Measurements from ENCODE around the gene SLC12A6. TPM values are rescaled to one million over a fixed set of nuclear protein-coding genes. Genes with fewer than 3 reads are reported as not detected.

SLC12A6 gene
- total RNA-seq, 1 experiment from 2014 or later: 19.5 TPM

- TF ChIP-seq TCF7L2 (IDR thresholded peaks at IDR 0.05; ENCODE audit: low read depth, low read length): no peak
- TF ChIP-seq CTCF (IDR thresholded peaks at IDR 0.05): no peak
- no peak for TF ChIP-seq REST (IDR thresholded peaks at IDR 0.05; ENCODE audit: insufficient read depth in 1 of 2, low read depth in 2 of 2, low read length in 1 of 2)
- no peak for TF ChIP-seq SIN3A (IDR thresholded peaks at IDR 0.05; ENCODE audit: borderline replicate concordance, insufficient read depth, low read depth, low read length)
- no peak for TF ChIP-seq POLR2AphosphoS5 (IDR thresholded peaks at IDR 0.05; ENCODE audit: low read depth, low read length)
- intact Hi-C loops (cut with micrococcal nuclease; ENCODE audit: unreplicated experiment) (no loop called here), in situ Hi-C loops (cut with HindIII; ENCODE audit: low pct_unique_long_range_greater_than_20kb, low sequenced_read_pairs) (no loop called here)
- ATAC-seq (no peak), DNase-seq (ENCODE audit: low read depth, low spot score) (no peak)
- H3K27ac ChIP-seq (ENCODE audit: low read length): no peak overlapping the region
- ChIA-PET CTCF (no interaction called here), POLR2A (no interaction called here)
- no peaks in the 10 kb centered on the region for H3K27me3 ChIP-seq (ENCODE audit: control insufficient read depth, insufficient read depth, low read length)
- no peaks in the 10 kb centered on the region for H3K4me1 ChIP-seq (ENCODE audit: control insufficient read depth, insufficient read depth, low read length)
- BruUV-seq (replicated peaks): no TSS peak
- H3K9me3 ChIP-seq (ENCODE audit: control insufficient read depth, insufficient read depth, low read depth, low read length): no peaks in the 10 kb centered on the region
- no peak overlapping the region for H3K4me3 ChIP-seq (ENCODE audit: low read depth in 2 of 2, low read length in 2 of 2)
- no peaks in the 10 kb centered on the region for H3K36me3 ChIP-seq (ENCODE audit: control insufficient read depth, insufficient read depth, low read length)
Measured at GRCh38 chr15:34373951-34374350, 36.4 kb upstream of the SLC12A6 start.

DNA sequence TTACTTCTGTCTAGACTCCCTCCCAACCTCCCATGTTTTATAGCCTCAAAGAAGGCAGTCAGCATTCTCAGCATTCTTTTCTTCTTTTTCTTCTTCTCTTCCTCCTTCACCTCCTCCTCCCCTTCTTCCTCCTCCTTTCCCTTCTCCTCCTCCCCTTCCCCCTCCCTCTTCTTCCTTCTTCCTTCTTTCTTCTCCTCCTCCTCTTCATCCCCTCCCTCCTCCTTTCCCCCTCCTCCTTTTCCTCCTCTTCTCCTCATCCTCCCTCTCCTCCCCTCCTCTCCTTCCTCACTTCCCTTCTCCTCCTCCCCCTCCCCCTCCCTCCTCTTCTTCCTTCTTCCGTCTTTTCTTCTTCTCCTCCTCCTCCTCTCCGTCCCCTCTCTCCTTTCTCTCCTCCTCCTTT, 33.1 kb upstream of the SLC12A6 start:
- BruUV-seq (replicated peaks): no TSS peak
- H3K27ac ChIP-seq (ENCODE audit: low read length): no peak overlapping the region
- H3K9me3 ChIP-seq (ENCODE audit: control insufficient read depth, insufficient read depth, low read depth, low read length): no peaks in the 10 kb centered on the region
- DNase-seq (ENCODE audit: low read depth, low spot score): no peak
- H3K4me3 ChIP-seq (ENCODE audit: low read depth in 2 of 2, low read length in 2 of 2): no peak overlapping the region
- CTCF ChIA-PET: no interaction called here
- POLR2A ChIA-PET: no interaction called here
- H3K4me1 ChIP-seq (ENCODE audit: control insufficient read depth, insufficient read depth, low read length): peaks cover 7% of the 10 kb centered on the region; the same call in 1 of the 2 replicates
- in situ Hi-C loops (cut with HindIII; ENCODE audit: low pct_unique_long_range_greater_than_20kb, low sequenced_read_pairs) (no loop called here), intact Hi-C loops (cut with micrococcal nuclease; ENCODE audit: unreplicated experiment) (no loop called here)
- H3K27me3 ChIP-seq (ENCODE audit: control insufficient read depth, insufficient read depth, low read length): no peaks in the 10 kb centered on the region
- TF ChIP-seq CTCF (IDR thresholded peaks at IDR 0.05) (no peak), REST (IDR thresholded peaks at IDR 0.05; ENCODE audit: insufficient read depth in 1 of 2, low read depth in 2 of 2, low read length in 1 of 2) (no peak), POLR2AphosphoS5 (IDR thresholded peaks at IDR 0.05; ENCODE audit: low read depth, low read length) (no peak), TCF7L2 (IDR thresholded peaks at IDR 0.05; ENCODE audit: low read depth, low read length) (no peak), SIN3A (IDR thresholded peaks at IDR 0.05; ENCODE audit: borderline replicate concordance, insufficient read depth, low read depth, low read length) (no peak)
- no peak for ATAC-seq
- no peaks in the 10 kb centered on the region; the same call in 1 of the 2 replicates for H3K36me3 ChIP-seq (ENCODE audit: control insufficient read depth, insufficient read depth, low read length)

All from Panc1 (cell line).